Endothelial cell of umbilical vein (primary cell): ENCODE results near the gene SNED1. TPM values are rescaled to one million over a fixed set of nuclear protein-coding genes. Genes with fewer than 3 reads are reported as not detected.

Experiments
- BruUV-seq: library from RNA; stranded (reverse); fragments of 400-500 nt; replicated peaks from 2 replicates; lab custom pipeline; 2021; lab: Mats Ljungman, UMichigan
- CTCF ChIA-PET: fragments of 300-600, 350-600 bp; sonication (Branson Sonifier 250); formaldehyde crosslinking; loops from one replicate; lab custom pipeline; 2021; ENCODE audit warnings: antibody characterized with exemption, inconsistent platforms; lab: Charles Lee
- POLR2A ChIA-PET: fragments of 300-600, 350-600 bp; sonication (Branson Sonifier 250); formaldehyde crosslinking; loops from one replicate; lab custom pipeline; 2021; ENCODE audit warnings: antibody characterized with exemption, inconsistent platforms; lab: Charles Lee
- DNase-seq: peaks from one replicate; pipeline ENCODE4 v3.0.0-alpha.2; 2011; ENCODE audit warnings: low read depth, low spot score
- FAIRE-seq: peaks from 2 replicates; lab custom pipeline; 2011; peaks lifted over from hg19 to GRCh38; lab: Jason Lieb, UNC
- H2AFZ ChIP-seq: 2 replicates; pipeline ENCODE4 v1.6.0; 2012; ENCODE audit warnings: low read depth, low read length, control low read depth, inconsistent platforms
- H3K27ac ChIP-seq: 2 replicates; pipeline ENCODE4 v1.5.1; 2011; ENCODE audit warnings: low read depth, mild to moderate bottlenecking, control low read depth, low read length, moderate library complexity; ENCODE audit not compliant: insufficient read depth
- H3K27me3 ChIP-seq, 2 experiments: 2 replicates each; pipeline versions ENCODE4 v1.6.0 to v1.6.1; 2011; ENCODE audit warnings: low read length in 2 of 2, mixed read lengths in 1 of 2; ENCODE audit not compliant: control insufficient read depth in 2 of 2, insufficient read depth in 2 of 2
- H3K36me3 ChIP-seq, 2 experiments: 2 replicates in 1 of 2; 3 replicates in 1 of 2; pipeline ENCODE4 v1.5.1; 2011; ENCODE audit warnings: low read length in 2 of 2, mild to moderate bottlenecking in 1 of 2, moderate library complexity in 1 of 2; ENCODE audit not compliant: control insufficient read depth in 2 of 2, insufficient read depth in 2 of 2; ENCODE audit errors: extremely low read depth in 1 of 2
- H3K4me1 ChIP-seq: 3 replicates; pipeline ENCODE4 v1.5.1; 2011; ENCODE audit warnings: mild to moderate bottlenecking, low read length; ENCODE audit not compliant: control insufficient read depth, insufficient read depth; ENCODE audit errors: extremely low read depth
- H3K4me2 ChIP-seq: 2 replicates; pipeline ENCODE4 v1.6.1; 2011; ENCODE audit warnings: low read length, control low read depth, mixed read lengths; ENCODE audit not compliant: insufficient read depth
- H3K4me3 ChIP-seq, 3 experiments: fragments of 200-600 bp in 1 of 3; sonication (generic), shearing (Covaris generic) in 1 of 3; replicated peaks in 1 of 3; 2 replicates each; pipeline ENCODE4 v1.5.1; 2011 to 2016; ENCODE audit warnings: control low read depth in 3 of 3, low read length in 3 of 3, mild to moderate bottlenecking in 2 of 3, inconsistent platforms in 1 of 3, low read depth in 1 of 3, moderate library complexity in 1 of 3; ENCODE audit not compliant: insufficient read depth in 1 of 3
- H3K79me2 ChIP-seq: 2 replicates; pipeline ENCODE4 v1.6.0; 2012; ENCODE audit warnings: low read length, inconsistent platforms; ENCODE audit not compliant: control insufficient read depth, insufficient read depth
- H3K9ac ChIP-seq: replicated peaks from 2 replicates; pipeline ENCODE3; 2011; ENCODE audit warnings: low read length, control low read depth; ENCODE audit not compliant: insufficient read depth; ENCODE audit errors: extremely low read depth
- H3K9me1 ChIP-seq: replicated peaks from 3 replicates; pipeline ENCODE4 v1.6.0; 2011; ENCODE audit warnings: mild to moderate bottlenecking, low read length; ENCODE audit not compliant: control insufficient read depth, insufficient read depth; ENCODE audit errors: extremely low read depth
- H3K9me3 ChIP-seq: replicated peaks from 2 replicates; pipeline ENCODE4 v1.5.1; 2012; ENCODE audit warnings: low read length, inconsistent platforms; ENCODE audit not compliant: control insufficient read depth, insufficient read depth
- H4K20me1 ChIP-seq: replicated peaks from 2 replicates; pipeline ENCODE3; 2011; ENCODE audit warnings: mild to moderate bottlenecking, low read length; ENCODE audit not compliant: control insufficient read depth, insufficient read depth; ENCODE audit errors: extremely low read depth
- EZH2 ChIP-seq: IDR thresholded peaks from 2 replicates; pipeline ENCODE4 v1.6.1; 2012; ENCODE audit warnings: borderline replicate concordance, low read depth, mild to moderate bottlenecking, moderate library complexity, low read length, inconsistent platforms; ENCODE audit not compliant: severe bottlenecking
- FOS ChIP-seq: IDR thresholded peaks from 2 replicates; pipeline ENCODE4 v1.6.1; 2011; ENCODE audit warnings: mild to moderate bottlenecking, low read length, moderate library complexity, borderline replicate concordance; ENCODE audit not compliant: insufficient read depth
- GATA2 ChIP-seq: IDR thresholded peaks from 2 replicates; pipeline ENCODE4 v1.7.0; 2011; ENCODE audit warnings: low read depth, mild to moderate bottlenecking, moderate library complexity, mixed read lengths, low read length; ENCODE audit not compliant: insufficient read length, insufficient read depth
- POLR2A ChIP-seq: IDR thresholded peaks from 2 replicates; pipeline ENCODE4 v1.6.1; 2012; ENCODE audit warnings: low read depth, mild to moderate bottlenecking, control low read depth, low read length
- POLR2AphosphoS5 ChIP-seq: IDR thresholded peaks from 2 replicates; pipeline ENCODE4 v1.6.1; 2012; ENCODE audit warnings: low read depth, mild to moderate bottlenecking, control low read depth, low read length, moderate library complexity; ENCODE audit not compliant: insufficient read depth
- dilution Hi-C: fragments of 300-500 bp; cut with MboI; formaldehyde crosslinking; loops from one replicate; pipeline ENCODE4 v1.15.0; 2019; ENCODE audit warnings: low sequenced_read_pairs; ENCODE audit not compliant: extremely low pct_ligation_motif_present
- intact Hi-C: fragments of 100-400 bp; cut with micrococcal nuclease; formaldehyde crosslinking; loops from one replicate; pipeline ENCODE4 v1.10.0; 2022
- polyA plus RNA-seq, 4 experiments: library from polyadenylated mRNA; depleted of rRNA in 3 of 4; stranded (reverse) in 3 of 4; unstranded in 1 of 4; fragments of >200 nt; gene quantifications; 2 replicates each; pipeline versions ENCODE4 v1.2.1 to v1.2.3, GENCODE V29; 2011 to 2012; ENCODE audit warnings: missing spikeins in 1 of 4
- total RNA-seq: library from RNA; stranded (reverse); gene quantifications from 2 replicates; pipeline ENCODE4 v1.2.3, GENCODE V29; 2021

The SNED1 gene
- total and polyA plus RNA-seq, 2 donors (not counting 3 experiments of a cell fraction or from before 2014, with no cell fraction given): 14.1 to 17.2 TPM

GRCh38 chr2:241009601-241010530 is 11.4 kb downstream of the SNED1 start:
- Histone ChIP-seq H3K9me3 (no peaks in the 10 kb centered on the region), H3K79me2 (peaks cover 10% of the 10 kb centered on the region), H3K9ac (peak overlapping the region; percentile 21), H3K9me1 (no peaks in the 10 kb centered on the region), H2AFZ (peak overlapping the region; percentile 14), H3K4me1 (peaks cover 22% of the 10 kb centered on the region), H3K27me3 (no peaks in the 10 kb centered on the region), H3K4me3 (peak overlapping the region in 1 of 3 experiments; percentile 3), H3K36me3 (no peaks in the 10 kb centered on the region), H4K20me1 (no peaks in the 10 kb centered on the region), H3K4me2 (peak overlapping the region; percentile 37), H3K27ac (peak overlapping the region; percentile 58)
- peak; percentile 77 for DNase-seq
- ChIA-PET POLR2A (interaction anchor here (1.2 to 1.6 kb wide), 2 partner anchors 12 to 18 kb away, joined by 3 to 8 read pairs; partner anchors contain the start of gene SNED1), CTCF (interaction anchor here (0.9 to 3.5 kb wide), 18 partner anchors 9 to 159 kb away, joined by 3 to 30 read pairs (median 4); partner anchors contain the start of gene SNED1)
- no TSS peak for BruUV-seq
- peak; percentile 97 for FAIRE-seq
- dilution Hi-C loops (no loop called here), intact Hi-C loops (loop anchor here (1.0 kb wide), 2 partner anchors 12 to 19 kb away; partner anchors contain the start of gene SNED1)
- TF ChIP-seq GATA2: peak; percentile 30
- TF ChIP-seq POLR2A: peak; percentile 58
- TF ChIP-seq FOS: peak; percentile 52
- TF ChIP-seq POLR2AphosphoS5: peak; percentile 72
- no peak for TF ChIP-seq EZH2
